ENCODE data around the gene NACC2. TPM values are rescaled to one million over a fixed set of nuclear protein-coding genes. Genes with fewer than 3 reads are reported as not detected.

NACC2 gene
- total RNA-seq, 6 experiments from 2014 or later = 10.9 to 25.8 (median 13.8) TPM

GRCh38 chr9:136131629-136132511 lies 36.8 kb upstream of the NACC2 start:
- TF ChIP-seq CTCF (IDR thresholded peaks at IDR 0.05) = no peak
- TF ChIP-seq POLR2A (IDR thresholded peaks at IDR 0.05) = no peak
- Histone ChIP-seq H3K27ac (no peak overlapping the region), H3K4me3 (no peak overlapping the region), H3K9me3 (no peaks in the 10 kb centered on the region), H3K27me3 (no peaks in the 10 kb centered on the region), H3K4me1 (no peaks in the 10 kb centered on the region), H3K36me3 (no peaks in the 10 kb centered on the region)
- DNase-seq (no peak), ATAC-seq (no peak)
- 60% methylated on average over 1 of the region's 31 CpGs for WGBS (ENCODE audit: insufficient coverage, low coverage, low lambda C conversion rate, missing lambda C conversion rate)
- intact Hi-C loops (cut with DNase I) = no loop called here

- Histone ChIP-seq H3K27ac (no peak overlapping the region), H3K4me1 (no peaks in the 10 kb centered on the region), H3K27me3 (no peaks in the 10 kb centered on the region), H3K36me3 (no peaks in the 10 kb centered on the region), H3K9me3 (no peaks in the 10 kb centered on the region), H3K4me3 (no peak overlapping the region)
- no peak for DNase-seq
- intact Hi-C loops (cut with DNase I) = no loop called here
- TF ChIP-seq CTCF (IDR thresholded peaks at IDR 0.05) (no peak), POLR2A (IDR thresholded peaks at IDR 0.05) (no peak)
- ATAC-seq = no peak
- WGBS (ENCODE audit: insufficient coverage, low coverage, low lambda C conversion rate, missing lambda C conversion rate) = 59% methylated on average over 3 of the region's 17 CpGs
Observed at GRCh38 chr9:136129176-136129575, 34.1 kb upstream of the NACC2 start.

- DNase-seq (no peak), ATAC-seq (no peak)
- intact Hi-C loops (cut with DNase I) = no loop called here
- Histone ChIP-seq H3K27ac (no peak overlapping the region), H3K4me3 (no peak overlapping the region), H3K27me3 (no peaks in the 10 kb centered on the region), H3K9me3 (no peaks in the 10 kb centered on the region), H3K4me1 (no peaks in the 10 kb centered on the region), H3K36me3 (no peaks in the 10 kb centered on the region)
- no peak for TF ChIP-seq CTCF (IDR thresholded peaks at IDR 0.05)
- TF ChIP-seq POLR2A (IDR thresholded peaks at IDR 0.05) = no peak
- WGBS (ENCODE audit: insufficient coverage, low coverage, low lambda C conversion rate, missing lambda C conversion rate) = 64% methylated on average over 4 of the region's 17 CpGs
Observed at GRCh38 chr9:136128436-136128835, 33.3 kb upstream of the NACC2 start.

- Histone ChIP-seq H3K4me1 (peaks cover 0 to 8% (median 4%) of the 10 kb centered on the region in 4 donors), H3K27ac (no peak overlapping the region), H3K27me3 (no peaks in the 10 kb centered on the region), H3K9me3 (no peaks in the 10 kb centered on the region), H3K36me3 (no peaks in the 10 kb centered on the region), H3K4me3 (no peak overlapping the region)
- DNase-seq (no peak), ATAC-seq (no peak)
- intact Hi-C loops (cut with DNase I) = no loop called here
- 40% methylated on average over 7 of the region's 18 CpGs for WGBS (ENCODE audit: insufficient coverage, low coverage, low lambda C conversion rate, missing lambda C conversion rate)
- no peak for TF ChIP-seq POLR2A (IDR thresholded peaks at IDR 0.05)
- no peak for TF ChIP-seq CTCF (IDR thresholded peaks at IDR 0.05)
Observed at GRCh38 chr9:136127313-136127712, 32.2 kb upstream of the NACC2 start.

All from right lobe of liver (tissue), 6 donors.